WTC11 (cell line): ENCODE data around the gene N4BP2L1.

ENCODE experiments used
- ATF3 ChIP-seq: sonication (generic); formaldehyde crosslinking; conservative IDR thresholded peaks from 2 replicates; pipeline ENCODE4 v1.8.1; 2022; ENCODE audit warnings: mild to moderate bottlenecking, missing genetic modification reagents
- FOXP1 ChIP-seq: sonication (generic); formaldehyde crosslinking; IDR thresholded peaks from 2 replicates; pipeline ENCODE4 v1.8.0; 2022; ENCODE audit warnings: missing genetic modification reagents, mild to moderate bottlenecking, moderate library complexity, borderline replicate concordance
- GTF2I ChIP-seq: fragments of 250-450 bp; sonication (Bioruptor Pico); conservative IDR thresholded peaks from 2 replicates; pipeline ENCODE4 v1.4.0; 2021; ENCODE audit warnings: mild to moderate bottlenecking
- USF1 ChIP-seq: sonication (generic); formaldehyde crosslinking; IDR thresholded peaks from 2 replicates; pipeline ENCODE4 v1.8.0; 2022; ENCODE audit warnings: mild to moderate bottlenecking, missing genetic modification reagents

- TF ChIP-seq ATF3 (CRISPR knock-in tag) (no peak), GTF2I (CRISPR knock-in tag) (no peak), FOXP1 (CRISPR knock-in tag) (no peak), USF1 (CRISPR knock-in tag) (no peak)
Observed at GRCh38 chr13:32443111-32443510, 15.2 kb upstream of the N4BP2L1 start.
